ENCODE measurements around the gene FCER2. TPM values are rescaled to one million over a fixed set of nuclear protein-coding genes. Genes with fewer than 3 reads are reported as not detected.

The FCER2 gene
- total and polyA plus RNA-seq, 8 donors: 0.48 to 1.5 TPM; not detected in 6

DNA sequence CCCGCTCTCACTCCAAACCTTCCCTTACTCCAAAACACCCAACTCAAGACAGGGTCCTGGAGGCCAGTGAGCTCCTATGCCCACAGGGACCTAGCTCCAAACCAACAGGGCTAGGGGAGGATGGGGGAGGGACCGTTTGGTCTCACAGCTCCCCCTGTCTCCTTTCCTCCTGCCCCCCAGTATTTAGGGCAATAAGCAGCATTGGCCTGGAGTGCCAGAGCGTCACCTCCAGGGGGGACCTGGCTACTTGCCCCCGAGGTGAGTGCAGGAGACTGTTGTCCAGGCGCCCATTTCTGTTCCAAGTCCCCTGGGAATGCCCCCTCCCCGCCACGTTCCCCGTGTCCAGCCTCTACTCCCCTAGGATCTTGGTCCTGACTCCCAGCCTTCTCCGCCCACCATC, 32.3 kb downstream of the FCER2 start:
- H3K9me3 ChIP-seq: peaks cover 0 to 7% (median 0%) of the 10 kb centered on the region in 4 donors
- H3K4me3 ChIP-seq: peak overlapping the region in 2 of 4 donors; percentile 12 to 13
- H3K27ac ChIP-seq: no peak overlapping the region
- WGBS, 5 donors: 28 to 37% (median 31%) methylated on average over 9 of the region's 9 CpGs
- intact Hi-C loops (cut with DNase I; ENCODE audit: low total_unique reads): no loop called here
- TF ChIP-seq POLR2AphosphoS5 (IDR thresholded peaks at IDR 0.05) (no peak), POLR2A (IDR thresholded peaks at IDR 0.05) (no peak), EP300 (IDR thresholded peaks at IDR 0.05) (no peak)
- TF ChIP-seq, protein P1, sequence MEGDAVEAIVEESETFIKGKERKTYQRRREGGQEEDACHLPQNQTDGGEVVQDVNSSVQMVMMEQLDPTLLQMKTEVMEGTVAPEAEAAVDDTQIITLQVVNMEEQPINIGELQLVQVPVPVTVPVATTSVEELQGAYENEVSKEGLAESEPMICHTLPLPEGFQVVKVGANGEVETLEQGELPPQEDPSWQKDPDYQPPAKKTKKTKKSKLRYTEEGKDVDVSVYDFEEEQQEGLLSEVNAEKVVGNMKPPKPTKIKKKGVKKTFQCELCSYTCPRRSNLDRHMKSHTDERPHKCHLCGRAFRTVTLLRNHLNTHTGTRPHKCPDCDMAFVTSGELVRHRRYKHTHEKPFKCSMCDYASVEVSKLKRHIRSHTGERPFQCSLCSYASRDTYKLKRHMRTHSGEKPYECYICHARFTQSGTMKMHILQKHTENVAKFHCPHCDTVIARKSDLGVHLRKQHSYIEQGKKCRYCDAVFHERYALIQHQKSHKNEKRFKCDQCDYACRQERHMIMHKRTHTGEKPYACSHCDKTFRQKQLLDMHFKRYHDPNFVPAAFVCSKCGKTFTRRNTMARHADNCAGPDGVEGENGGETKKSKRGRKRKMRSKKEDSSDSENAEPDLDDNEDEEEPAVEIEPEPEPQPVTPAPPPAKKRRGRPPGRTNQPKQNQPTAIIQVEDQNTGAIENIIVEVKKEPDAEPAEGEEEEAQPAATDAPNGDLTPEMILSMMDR (IDR thresholded peaks at IDR 0.05): no peak
- no peak for DNase-seq
- H3K36me3 ChIP-seq: no peaks in the 10 kb centered on the region
- peaks cover 0 to 13% (median 4%) of the 10 kb centered on the region in 4 donors for H3K4me1 ChIP-seq
- peaks cover 0 to 53% (median 30%) of the 10 kb centered on the region in 3 donors for H3K27me3 ChIP-seq

DNA sequence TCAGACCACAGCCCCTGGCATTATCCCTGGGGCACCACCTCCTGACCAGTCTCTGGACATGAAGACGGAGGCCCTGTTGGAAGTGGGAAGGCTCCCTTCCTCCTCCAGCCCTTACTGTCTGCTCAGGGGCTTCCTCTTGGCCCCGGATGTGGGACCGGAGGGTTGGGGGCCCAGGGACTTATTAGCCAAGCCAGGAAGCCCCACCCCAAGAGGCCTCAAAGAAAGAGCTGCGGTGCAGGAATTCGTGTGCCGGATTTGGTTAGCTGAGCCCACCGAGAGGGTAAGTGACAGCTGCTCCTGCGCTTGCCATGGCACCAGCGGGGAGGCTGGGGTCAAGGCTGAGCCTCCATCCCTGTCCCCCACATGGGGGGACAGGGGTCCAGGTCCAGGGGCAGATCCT, 33.1 kb downstream of the FCER2 start, which contains the start of gene RETN:
RETN (plus strand) TSS at position 208 of the 400 bp plus-strand sequence. CDS start 278 bp downstream, outside the sequence.
- peaks cover 0 to 13% (median 4%) of the 10 kb centered on the region in 4 donors for H3K4me1 ChIP-seq
- H3K36me3 ChIP-seq: no peaks in the 10 kb centered on the region
- WGBS, 5 donors: 62 to 86% (median 75%) methylated on average over 6 to 9 of the region's 9 CpGs
- no peak for DNase-seq
- intact Hi-C loops (cut with DNase I; ENCODE audit: low total_unique reads): no loop called here
- H3K27ac ChIP-seq: no peak within 1 kb of the TSS
- peak within 1 kb of the TSS in 2 of 4 donors; percentile 12 to 13 for H3K4me3 ChIP-seq
- TF ChIP-seq EP300 (IDR thresholded peaks at IDR 0.05) (no peak), POLR2A (IDR thresholded peaks at IDR 0.05) (no peak), POLR2AphosphoS5 (IDR thresholded peaks at IDR 0.05) (no peak)
- TF ChIP-seq, protein P1 (IDR thresholded peaks at IDR 0.05): no peak
- H3K27me3 ChIP-seq: peaks cover 0 to 61% (median 30%) of the 10 kb centered on the region in 3 donors
- H3K9me3 ChIP-seq: peaks cover 0 to 4% (median 0%) of the 10 kb centered on the region in 4 donors

DNA sequence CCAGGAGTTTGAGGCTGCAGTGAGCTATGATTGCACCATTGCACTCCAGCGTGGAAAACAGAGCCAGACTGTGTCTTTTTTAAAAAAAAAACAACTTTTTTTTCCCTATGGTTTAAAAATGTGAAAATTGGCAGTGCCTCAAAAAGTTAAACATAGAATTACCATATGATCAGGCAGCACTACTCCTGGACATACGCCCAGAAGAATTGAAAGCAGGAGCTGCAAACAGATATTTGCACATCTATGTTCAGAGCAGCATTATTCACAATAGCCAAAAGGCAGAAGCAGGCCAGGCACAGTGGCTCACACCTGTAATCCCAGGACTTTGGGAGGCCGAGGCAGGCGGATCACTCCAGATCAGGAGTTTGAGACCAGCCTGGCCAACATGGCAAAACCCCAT, 36.9 kb downstream of the FCER2 start:
- H3K4me3 ChIP-seq: no peak overlapping the region
- WGBS, 5 donors: 20 to 33% (median 22%) methylated on average over 4 of the region's 4 CpGs
- H3K27me3 ChIP-seq: peaks cover 0 to 52% (median 16%) of the 10 kb centered on the region in 3 donors
- no peak for TF ChIP-seq POLR2AphosphoS5 (IDR thresholded peaks at IDR 0.05)
- no peak for TF ChIP-seq POLR2A (IDR thresholded peaks at IDR 0.05)
- no peak for TF ChIP-seq EP300 (IDR thresholded peaks at IDR 0.05)
- TF ChIP-seq, protein P1 (IDR thresholded peaks at IDR 0.05): no peak
- H3K4me1 ChIP-seq: peaks cover 0 to 6% (median under 1%) of the 10 kb centered on the region in 4 donors
- no peak overlapping the region for H3K27ac ChIP-seq
- peak in 1 of 2 donors; percentile 74 for DNase-seq
- no peaks in the 10 kb centered on the region for H3K36me3 ChIP-seq
- intact Hi-C loops (cut with DNase I; ENCODE audit: low total_unique reads): no loop called here
- no peaks in the 10 kb centered on the region for H3K9me3 ChIP-seq

DNA sequence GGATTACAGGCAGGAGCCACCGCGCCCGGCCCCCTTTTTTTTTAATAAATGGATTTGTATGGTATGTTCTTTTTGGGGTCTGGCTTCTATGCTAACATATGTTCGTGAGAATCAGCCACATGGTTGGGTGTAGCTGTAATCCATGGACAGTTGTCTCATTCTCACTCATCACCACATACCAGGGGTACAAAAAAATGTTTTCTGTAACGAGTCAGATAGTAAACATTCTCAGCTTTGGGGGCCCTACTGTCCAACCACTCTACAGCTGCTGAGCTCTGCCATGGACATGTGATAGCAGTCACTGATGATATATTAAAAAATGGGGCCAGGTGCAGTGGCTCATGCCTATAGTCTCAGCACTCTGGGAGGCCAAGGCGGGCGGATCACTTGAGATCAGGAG, 38.2 kb downstream of the FCER2 start:
- no peak for DNase-seq
- intact Hi-C loops (cut with DNase I; ENCODE audit: low total_unique reads): no loop called here
- Histone ChIP-seq H3K4me1 (no peaks in the 10 kb centered on the region), H3K4me3 (no peak overlapping the region), H3K9me3 (no peaks in the 10 kb centered on the region), H3K27ac (no peak overlapping the region), H3K27me3 (peaks cover 0 to 44% (median 2%) of the 10 kb centered on the region in 3 donors), H3K36me3 (no peaks in the 10 kb centered on the region)
- TF ChIP-seq POLR2AphosphoS5 (IDR thresholded peaks at IDR 0.05): no peak
- TF ChIP-seq POLR2A (IDR thresholded peaks at IDR 0.05): no peak
- TF ChIP-seq, protein P1 (IDR thresholded peaks at IDR 0.05): no peak
- TF ChIP-seq EP300 (IDR thresholded peaks at IDR 0.05): no peak
- WGBS, 5 donors: 76 to 78% (median 78%) methylated on average over 7 of the region's 7 CpGs
